Heart right ventricle (tissue), 16 donors: ENCODE measurements around the gene SLC25A21. TPM values are rescaled to one million over a fixed set of nuclear protein-coding genes. Genes with fewer than 3 reads are reported as not detected.

Experiments used
- ATAC-seq, 8 donors: fragments of 200-7000 bp; cut with Tn5 transposase; one replicate each; pipeline ENCODE4 v1.9.1; 2020; ENCODE audit warnings: mild to moderate bottlenecking in 8 of 8, moderate library complexity in 8 of 8, moderate number of reproducible peaks in 1 of 8
- DNase-seq, 2 donors: peaks; one replicate each; pipeline ENCODE4 v3.0.0-alpha.2; 2020
- H3K27ac ChIP-seq, 10 donors: fragments of 200-600 bp; sonication (generic) in 2 of 10; one replicate each; pipeline versions ENCODE4 v1.5.0 to v1.8.0; 2020 to 2022; ENCODE audit warnings: mild to moderate bottlenecking in 3 of 10
- H3K27me3 ChIP-seq, 7 donors: fragments of 200-600 bp; one replicate each; pipeline ENCODE4 v1.8.0; 2021 to 2022; ENCODE audit warnings: mild to moderate bottlenecking in 2 of 7
- H3K36me3 ChIP-seq, 9 donors: fragments of 200-600 bp; sonication (generic) in 1 of 9; one replicate each; pipeline versions ENCODE4 v1.5.0 to v1.8.0; 2020 to 2022; ENCODE audit warnings: mild to moderate bottlenecking in 2 of 9
- H3K4me1 ChIP-seq, 9 donors: fragments of 200-600 bp; sonication (generic) in 1 of 9; one replicate each; pipeline versions ENCODE4 v1.5.0 to v1.8.0; 2020 to 2022; ENCODE audit warnings: mild to moderate bottlenecking in 4 of 9
- H3K4me3 ChIP-seq, 10 donors: fragments of 200-600 bp; sonication (generic) in 2 of 10; one replicate each; pipeline versions ENCODE4 v1.5.0 to v1.8.0; 2020 to 2022; ENCODE audit warnings: mild to moderate bottlenecking in 7 of 10, moderate library complexity in 2 of 10
- H3K9me3 ChIP-seq, 11 donors: fragments of 200-600 bp in 10 of 11; sonication (generic) in 2 of 11; one replicate each; pipeline versions ENCODE4 v1.5.0 to v1.8.0; 2013 to 2022; ENCODE audit warnings: mild to moderate bottlenecking in 2 of 11, control low read depth in 1 of 11, moderate library complexity in 1 of 11
- WGBS, 2 donors: extraction: QIAGEN DNeasy Blood & Tissue Kit; methylation state at CpG; one replicate each; pipeline ENCODE4 v1.1.7; 2013; ENCODE audit warnings: inconsistent platforms in 1 of 2; 5-methylcytosine and 5-hydroxymethylcytosine counted together
- intact Hi-C, 10 donors: fragments of 100-400 bp; cut with DNase I; formaldehyde crosslinking; loops; one replicate each; pipeline versions ENCODE4 v1.11.1 to v1.14.2; 2022
- polyA plus RNA-seq, 2 donors: library from polyadenylated mRNA; stranded (reverse); fragments of 200-250 nt; gene quantifications; one replicate each; pipeline ENCODE4 v1.2.3, GENCODE V29; 2013
- total RNA-seq, 10 donors: library from RNA; stranded (reverse); fragmentation: NEBNext Ultra II Directional in 3 of 10; extraction: Animal tissue kit (Norgen Biotek cat#: 25700) in 3 of 10; gene quantifications; one replicate each; pipeline versions ENCODE4 v1.2.1 to v1.2.4, GENCODE V29; 2021 to 2023
- TF ChIP-seq, protein P1 (sequence below), 9 donors: fragments of 200-600 bp; sonication (generic) in 2 of 9; IDR thresholded peaks; one replicate each; pipeline versions ENCODE4 v1.5.0 to v1.8.0; 2021 to 2022; ENCODE audit warnings: antibody characterized with exemption in 9 of 9, mild to moderate bottlenecking in 5 of 9, moderate library complexity in 1 of 9
- donor health status: Arrhythmogenic right ventricular cardiomyopathy.
- donor health status: ischemic (EF 13 %, LVEDD 7.1; RV severe dilation, severe dysfunction).
- donor health status: healthy with polysubstance abuse.
- donor health status: DM: no; HTN: yes; CAD: no.
- donor health status: DM: no; HTN: no; CAD: no.
- donor health status: ischemic (EF 25% LVEDD 6.9; RV normal size, moderate dysfunction).
- donor health status: ischemic (EF 25% LVEDD 5.7; RV mildly dilated, moderate dysfunction).
- donor health status: healthy.
- donor health status: DM: yes; HTN: yes; CAD: no.
- donor health status: Ischemic cardiomyopathy.
- donor health status: ischemic (EF 35%, LVEDD 5.7; RV mildly dilated, moderate dysfunction).
- donor health status: nonischemic (EF 11% LVEDD 7.7; RV severe dilation, severe dysfunction).
- donor health status: DM: yes; HTN: yes; CAD: no.
- donor health status: PGD.
- donor health status: ischemic (EF 29% LVEDD 5.4; RV normal size, mild dysfunction).
- donor health status: nonischemic (EF 23%, LVEDD 6.1; RV moderate dilation, normal function).

The SLC25A21 gene
- total and polyA plus RNA-seq, 12 donors = 0.08 to 1.3 (median 0.34) TPM

- no peaks in the 10 kb centered on the region for H3K36me3 ChIP-seq
- intact Hi-C loops = no loop called here
- peaks cover 0 to 10% (median 0%) of the 10 kb centered on the region in 7 donors for H3K27me3 ChIP-seq
- no peak overlapping the region for H3K4me3 ChIP-seq
- no peak overlapping the region for H3K27ac ChIP-seq
- WGBS, 2 donors = 94 to 95% methylated on average over 1 of the region's 1 CpG
- H3K4me1 ChIP-seq = no peaks in the 10 kb centered on the region
- ATAC-seq = no peak
- DNase-seq = no peak
- H3K9me3 ChIP-seq = peaks cover 0 to 20% (median 14%) of the 10 kb centered on the region in 11 donors
- TF ChIP-seq, protein P1, sequence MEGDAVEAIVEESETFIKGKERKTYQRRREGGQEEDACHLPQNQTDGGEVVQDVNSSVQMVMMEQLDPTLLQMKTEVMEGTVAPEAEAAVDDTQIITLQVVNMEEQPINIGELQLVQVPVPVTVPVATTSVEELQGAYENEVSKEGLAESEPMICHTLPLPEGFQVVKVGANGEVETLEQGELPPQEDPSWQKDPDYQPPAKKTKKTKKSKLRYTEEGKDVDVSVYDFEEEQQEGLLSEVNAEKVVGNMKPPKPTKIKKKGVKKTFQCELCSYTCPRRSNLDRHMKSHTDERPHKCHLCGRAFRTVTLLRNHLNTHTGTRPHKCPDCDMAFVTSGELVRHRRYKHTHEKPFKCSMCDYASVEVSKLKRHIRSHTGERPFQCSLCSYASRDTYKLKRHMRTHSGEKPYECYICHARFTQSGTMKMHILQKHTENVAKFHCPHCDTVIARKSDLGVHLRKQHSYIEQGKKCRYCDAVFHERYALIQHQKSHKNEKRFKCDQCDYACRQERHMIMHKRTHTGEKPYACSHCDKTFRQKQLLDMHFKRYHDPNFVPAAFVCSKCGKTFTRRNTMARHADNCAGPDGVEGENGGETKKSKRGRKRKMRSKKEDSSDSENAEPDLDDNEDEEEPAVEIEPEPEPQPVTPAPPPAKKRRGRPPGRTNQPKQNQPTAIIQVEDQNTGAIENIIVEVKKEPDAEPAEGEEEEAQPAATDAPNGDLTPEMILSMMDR (IDR thresholded peaks at IDR 0.05) = no peak
Observed at GRCh38 chr14:36785511-36785910, 386.9 kb downstream of the SLC25A21 start.

GRCh38 chr14:36784541-36784940, 387.9 kb downstream of the SLC25A21 start:
- Histone ChIP-seq H3K27me3 (peaks cover 0 to 4% (median 0%) of the 10 kb centered on the region in 7 donors), H3K4me1 (no peaks in the 10 kb centered on the region), H3K4me3 (no peak overlapping the region), H3K27ac (no peak overlapping the region), H3K9me3 (peaks cover 0 to 29% (median 18%) of the 10 kb centered on the region in 11 donors), H3K36me3 (no peaks in the 10 kb centered on the region)
- no peak for ATAC-seq
- intact Hi-C loops = no loop called here
- TF ChIP-seq, protein P1 (IDR thresholded peaks at IDR 0.05) = no peak
- 88 to 89% methylated on average over 1 of the region's 1 CpG for WGBS, 2 donors
- DNase-seq = no peak

DNA sequence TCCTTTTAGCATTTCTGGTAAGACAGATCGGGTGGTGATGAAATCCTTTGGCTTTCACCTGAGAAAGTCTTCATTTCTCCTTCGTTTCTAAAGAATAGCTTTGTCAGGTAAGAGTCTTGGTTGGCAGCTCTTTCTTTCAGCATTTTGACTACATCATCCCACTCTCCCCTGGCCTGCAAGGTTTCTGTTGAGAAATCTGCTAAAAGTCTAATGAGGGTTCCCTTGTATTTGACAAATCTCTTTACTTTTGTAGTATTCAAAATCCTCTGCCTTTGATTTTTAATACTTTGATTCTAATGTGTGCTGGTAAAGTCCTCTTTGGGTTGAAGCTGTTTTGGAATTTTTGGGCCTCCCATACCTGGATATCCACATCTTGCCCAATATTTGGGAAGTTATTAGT, 390.5 kb downstream of the SLC25A21 start:
- ATAC-seq (no peak), DNase-seq (no peak)
- no peak overlapping the region for H3K4me3 ChIP-seq
- intact Hi-C loops = no loop called here
- no peaks in the 10 kb centered on the region for H3K4me1 ChIP-seq
- H3K27me3 ChIP-seq = no peaks in the 10 kb centered on the region
- TF ChIP-seq, protein P1 (IDR thresholded peaks at IDR 0.05) = no peak
- 87 to 88% methylated on average over 2 of the region's 2 CpGs for WGBS, 2 donors
- H3K36me3 ChIP-seq = no peaks in the 10 kb centered on the region
- no peak overlapping the region for H3K27ac ChIP-seq
- peaks cover 0 to 29% (median 18%) of the 10 kb centered on the region in 11 donors for H3K9me3 ChIP-seq

DNA sequence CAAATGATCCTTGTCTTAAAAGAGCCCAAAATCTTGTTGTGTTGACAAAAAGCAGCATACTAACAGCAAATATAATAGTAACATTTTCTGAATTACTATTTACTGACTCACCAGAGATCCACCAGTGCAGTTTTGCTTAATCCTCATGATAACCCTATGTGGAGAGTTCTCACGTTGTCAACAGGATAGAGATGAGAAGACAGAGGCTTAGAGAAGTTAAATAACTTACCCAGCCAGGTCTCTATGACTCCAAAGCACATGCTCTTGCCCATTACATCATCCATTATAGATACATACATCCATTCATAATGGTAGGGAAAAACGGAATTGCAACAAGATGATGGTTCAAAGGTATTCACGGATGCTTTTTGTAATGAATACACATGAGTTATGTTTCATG, 398.8 kb downstream of the SLC25A21 start:
- ATAC-seq (no peak), DNase-seq (no peak)
- peaks cover 0 to 5% (median 0%) of the 10 kb centered on the region in 7 donors for H3K27me3 ChIP-seq
- no peak overlapping the region for H3K4me3 ChIP-seq
- peaks cover 0 to 2% (median 0%) of the 10 kb centered on the region in 11 donors for H3K9me3 ChIP-seq
- H3K36me3 ChIP-seq = no peaks in the 10 kb centered on the region
- intact Hi-C loops = no loop called here
- WGBS, 2 donors = 47 to 55% methylated on average over 3 of the region's 3 CpGs
- TF ChIP-seq, protein P1 (IDR thresholded peaks at IDR 0.05) = no peak
- no peak overlapping the region for H3K27ac ChIP-seq
- H3K4me1 ChIP-seq = no peaks in the 10 kb centered on the region
